H1 (cell line): ENCODE results near the gene PARM1. TPM values are rescaled to one million over a fixed set of nuclear protein-coding genes. Genes with fewer than 3 reads are reported as not detected.

Experiments
- KDM4A ChIP-seq: IDR thresholded peaks from one replicate; pipeline ENCODE4 v1.7.1; 2012; ENCODE audit warnings: low read depth, mild to moderate bottlenecking, moderate library complexity, low read length, inconsistent platforms; ENCODE audit not compliant: severe bottlenecking
- polyA plus RNA-seq, 7 experiments: library from polyadenylated mRNA; depleted of rRNA in 3 of 7; stranded (reverse) in 5 of 7; unstranded in 2 of 7; fragments of >200 nt in 5 of 7; fragments of 200-250 nt in 2 of 7; gene quantifications; 1 replicate in 5 of 7; 2 replicates in 1 of 7; 4 replicates in 1 of 7; pipeline versions ENCODE4 v1.2.1 to v1.2.3, GENCODE V29; 2011 to 2013; ENCODE audit warnings: missing spikeins in 2 of 7, mixed read lengths in 2 of 7
- total RNA-seq: library from RNA; stranded (reverse); fragmentation: NEBNext Ultra II Directional; extraction: Animal tissue kit (Norgen Biotek cat#: 25700); gene quantifications from 2 replicates; pipeline ENCODE4 v1.2.1, GENCODE V29; 2021
- TF ChIP-seq, protein P1 (sequence below): IDR thresholded peaks from 2 replicates; pipeline ENCODE4 v1.6.1; 2011; ENCODE audit warnings: low read depth, mild to moderate bottlenecking, low read length; ENCODE audit not compliant: insufficient read depth

Gene PARM1
- total and polyA plus RNA-seq, 2 of the 8 experiments (the other 6 are each of a cell fraction or from before 2014, with no cell fraction given) = 2.0 to 5.3 TPM

DNA sequence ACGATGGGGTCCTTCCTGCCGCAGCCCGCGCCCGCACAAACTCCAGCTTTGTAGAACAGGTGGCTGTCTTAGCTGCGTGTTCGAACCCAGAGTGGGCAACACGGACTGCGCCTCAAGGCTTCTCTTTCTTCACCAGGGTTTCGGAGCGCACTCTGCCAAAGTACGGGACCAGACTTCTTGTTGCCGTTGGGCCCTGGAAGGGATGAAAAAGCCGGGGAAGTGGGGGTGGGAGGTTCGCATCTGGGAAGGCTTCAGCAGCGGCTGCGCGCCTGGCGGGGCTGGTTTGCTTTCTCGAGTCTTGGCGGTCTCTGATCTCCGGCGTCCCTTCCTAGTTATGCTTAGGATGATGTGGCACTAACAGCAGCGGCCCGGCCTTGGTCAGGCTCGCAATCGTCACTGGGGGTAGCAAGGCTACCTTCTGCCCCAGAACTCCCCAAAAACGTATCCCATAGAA, 673 bp downstream of the PARM1 start (continued):
- TF ChIP-seq KDM4A = peak; percentile 62
- TF ChIP-seq, protein P1, sequence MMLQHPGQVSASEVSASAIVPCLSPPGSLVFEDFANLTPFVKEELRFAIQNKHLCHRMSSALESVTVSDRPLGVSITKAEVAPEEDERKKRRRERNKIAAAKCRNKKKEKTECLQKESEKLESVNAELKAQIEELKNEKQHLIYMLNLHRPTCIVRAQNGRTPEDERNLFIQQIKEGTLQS = no peak
- TF ChIP-seq, all 59 proteins: peak for 3
